ENCODE measurements around the gene WWC2.

GRCh38 chr4:183323295-183323694 is 224.2 kb downstream of the WWC2 start:
- TF ChIP-seq YY1 (IDR thresholded peaks at IDR 0.05; ENCODE audit: insufficient read depth, insufficient read length): no peak
- TF ChIP-seq ZNF274 (IDR thresholded peaks at IDR 0.05; ENCODE audit: low read depth, low read length): no peak
- no peak for TF ChIP-seq SUZ12 (IDR thresholded peaks at IDR 0.05; ENCODE audit: extremely low read depth, insufficient read depth, insufficient read length)
